ENCODE results near the gene PTPRCAP. TPM values are rescaled to one million over a fixed set of nuclear protein-coding genes. Genes with fewer than 3 reads are reported as not detected.
A peak's percentile ranks its signal among the peaks of the same experiment; 100 is the strongest.

PTPRCAP gene
- total RNA-seq, 1 experiment from 2014 or later, result 0.27 TPM

DNA sequence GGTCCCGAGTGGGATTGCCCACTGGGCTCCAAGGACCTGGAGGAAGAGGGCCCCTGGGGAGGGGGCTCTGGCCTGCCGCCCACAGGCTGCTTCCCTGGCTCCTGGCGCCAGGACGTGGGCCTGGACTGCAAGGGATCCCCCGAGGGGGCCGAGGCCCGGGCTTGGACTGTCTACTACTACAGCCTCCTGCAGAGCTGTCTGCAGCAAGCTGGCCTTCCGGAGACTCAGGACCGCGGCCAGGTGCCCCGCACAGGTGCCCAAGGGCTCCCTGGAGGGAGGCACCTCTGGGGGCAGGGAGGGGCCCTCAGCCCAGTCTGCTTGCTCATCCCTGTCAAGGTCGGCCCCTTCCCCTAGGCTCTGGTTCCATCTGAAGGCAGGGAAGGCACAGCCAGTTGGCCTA, 20.1 kb downstream of the PTPRCAP start:
- Mint-ChIP-seq H3K27me3 (ENCODE audit: insufficient read depth, unreplicated experiment) (no peaks in the 10 kb centered on the region), H3K36me3 (ENCODE audit: insufficient read depth, unreplicated experiment) (peaks cover 22% of the 10 kb centered on the region), H3K9me3 (ENCODE audit: unreplicated experiment) (no peaks in the 10 kb centered on the region), H3K27ac (ENCODE audit: unreplicated experiment) (no peak overlapping the region), H3K4me3 (ENCODE audit: unreplicated experiment) (no peak overlapping the region), H3K4me1 (ENCODE audit: low read depth, unreplicated experiment) (peaks cover 28% of the 10 kb centered on the region)
- DNase-seq, result no peak
- H3K4me1 ChIP-seq, result peaks cover 18% of the 10 kb centered on the region
- no peaks in the 10 kb centered on the region for H3K9me3 ChIP-seq
- no peak overlapping the region for H3K4me3 ChIP-seq (ENCODE audit: low read depth, low read length)
- no peaks in the 10 kb centered on the region for H3K36me3 ChIP-seq (ENCODE audit: control insufficient read depth, insufficient read depth, low read length)
- CTCF ChIA-PET, result interaction anchor here (4.1 kb wide), 1 partner anchor 16 kb away, joined by 45 read pairs; the partner anchor contains the start of gene PPP1CA
- TF ChIP-seq CTCF (IDR thresholded peaks at IDR 0.05; ENCODE audit: insufficient read depth in 1 of 2, low read depth in 1 of 2, low read length in 1 of 2, severe bottlenecking in 1 of 2, unreplicated experiment in 1 of 2), result no peak
- H3K27me3 ChIP-seq (replicated peaks; ENCODE audit: control insufficient read depth, insufficient read depth, low read length), result no peaks in the 10 kb centered on the region
- intact Hi-C loops (cut with micrococcal nuclease; ENCODE audit: unreplicated experiment), result no loop called here
- POLR2A ChIA-PET, result interaction anchor here (1.1 kb wide), 2 partner anchors 15 to 16 kb away, joined by 4 to 8 read pairs; partner anchors contain the start of gene PPP1CA
- no TSS peak for BruUV-seq (replicated peaks)

GRCh38 chr11:67416416-67417335, 20.8 kb downstream of the PTPRCAP start:
- BruUV-seq (replicated peaks), result no TSS peak
- Mint-ChIP-seq H3K4me1 (ENCODE audit: low read depth, unreplicated experiment) (peaks cover 27% of the 10 kb centered on the region), H3K27me3 (ENCODE audit: insufficient read depth, unreplicated experiment) (no peaks in the 10 kb centered on the region), H3K4me3 (ENCODE audit: unreplicated experiment) (peak overlapping the region; percentile 64), H3K36me3 (ENCODE audit: insufficient read depth, unreplicated experiment) (peaks cover 22% of the 10 kb centered on the region), H3K9me3 (ENCODE audit: unreplicated experiment) (no peaks in the 10 kb centered on the region), H3K27ac (ENCODE audit: unreplicated experiment) (no peak overlapping the region)
- H3K4me1 ChIP-seq, result peaks cover 18% of the 10 kb centered on the region
- intact Hi-C loops (cut with micrococcal nuclease; ENCODE audit: unreplicated experiment), result no loop called here
- no peaks in the 10 kb centered on the region for H3K27me3 ChIP-seq (replicated peaks; ENCODE audit: control insufficient read depth, insufficient read depth, low read length)
- TF ChIP-seq CTCF (IDR thresholded peaks at IDR 0.05; ENCODE audit: insufficient read depth in 1 of 2, low read depth in 1 of 2, low read length in 1 of 2, severe bottlenecking in 1 of 2, unreplicated experiment in 1 of 2), result no peak
- H3K4me3 ChIP-seq (ENCODE audit: low read depth, low read length), result no peak overlapping the region
- ChIA-PET CTCF (no interaction called here), POLR2A (interaction anchor here (1.1 kb wide), 1 partner anchor 15 kb away, joined by 8 read pairs; the partner anchor contains the start of gene PPP1CA)
- DNase-seq, result no peak
- no peaks in the 10 kb centered on the region for H3K9me3 ChIP-seq
- H3K36me3 ChIP-seq (ENCODE audit: control insufficient read depth, insufficient read depth, low read length), result no peaks in the 10 kb centered on the region

DNA sequence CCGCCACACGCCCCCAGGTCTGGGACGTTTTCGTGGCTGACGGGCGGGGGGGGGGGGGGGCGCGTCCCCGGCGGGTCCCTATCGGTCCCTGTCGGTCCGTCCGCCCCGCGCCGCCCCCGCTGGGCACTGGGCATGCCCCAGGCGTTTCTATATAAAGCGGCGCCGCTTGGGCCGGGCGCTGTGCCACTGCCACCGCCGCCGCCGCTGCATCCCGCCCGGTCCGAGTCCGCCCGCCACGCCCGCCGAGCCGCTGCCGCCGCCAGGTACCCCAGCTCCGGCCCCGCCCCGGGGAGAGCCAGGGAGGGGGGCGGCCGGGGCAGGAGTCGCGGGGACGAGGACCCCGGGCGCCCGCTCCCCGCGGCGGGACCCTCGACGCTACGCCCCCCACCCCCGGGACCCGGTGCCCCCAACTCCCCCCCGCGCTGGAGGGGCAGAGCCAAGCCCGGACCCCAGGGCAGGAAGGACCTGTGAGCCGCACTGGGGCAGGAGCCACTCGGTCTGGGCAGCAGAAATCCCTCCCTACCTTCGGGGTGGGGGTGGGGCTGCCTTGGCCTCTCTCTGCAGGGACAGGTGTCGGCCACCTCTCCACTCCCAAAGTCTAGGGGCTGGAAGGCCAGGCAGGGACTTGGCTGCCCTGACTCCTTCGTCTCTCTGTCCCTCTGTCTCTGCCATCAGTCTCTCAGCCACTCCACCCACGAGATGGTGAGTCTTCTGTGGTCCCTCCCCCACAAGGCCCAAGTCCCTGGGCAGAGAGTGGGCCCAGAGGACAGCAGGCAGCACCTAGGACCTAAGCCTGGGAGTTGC, 21.8 kb downstream of the PTPRCAP start, which contains the start of gene CARNS1:
Gene CARNS1, plus strand, starts transcription at position 178 of the 804 bp plus-strand sequence. Its CDS starts 522 bp downstream, at position 700.
- Mint-ChIP-seq H3K27me3 (ENCODE audit: insufficient read depth, unreplicated experiment) (no peaks in the 10 kb centered on the region), H3K36me3 (ENCODE audit: insufficient read depth, unreplicated experiment) (peaks cover 15% of the 10 kb centered on the region), H3K4me3 (ENCODE audit: unreplicated experiment) (peak within 1 kb of the TSS; percentile 64), H3K27ac (ENCODE audit: unreplicated experiment) (no peak within 1 kb of the TSS), H3K9me3 (ENCODE audit: unreplicated experiment) (no peaks in the 10 kb centered on the region), H3K4me1 (ENCODE audit: low read depth, unreplicated experiment) (peaks cover 27% of the 10 kb centered on the region)
- Histone ChIP-seq H3K36me3 (ENCODE audit: control insufficient read depth, insufficient read depth, low read length) (no peaks in the 10 kb centered on the region), H3K9me3 (no peaks in the 10 kb centered on the region), H3K4me3 (ENCODE audit: low read depth, low read length) (peak within 1 kb of the TSS; percentile 20), H3K4me1 (peaks cover 15% of the 10 kb centered on the region), H3K27me3 (replicated peaks; ENCODE audit: control insufficient read depth, insufficient read depth, low read length) (no peaks in the 10 kb centered on the region)
- no TSS peak for BruUV-seq (replicated peaks)
- POLR2A ChIA-PET, result no interaction called here
- no peak for TF ChIP-seq CTCF (IDR thresholded peaks at IDR 0.05; ENCODE audit: insufficient read depth in 1 of 2, low read depth in 1 of 2, low read length in 1 of 2, severe bottlenecking in 1 of 2, unreplicated experiment in 1 of 2)
- intact Hi-C loops (cut with micrococcal nuclease; ENCODE audit: unreplicated experiment), result no loop called here
- CTCF ChIA-PET, result interaction anchor here (4.8 kb wide), 1 partner anchor 15 kb away, joined by 27 read pairs; the partner anchor contains the start of gene PPP1CA
- no peak for DNase-seq
